Naive thymus-derived CD8-positive, alpha-beta T cell (primary cell): ENCODE measurements around the gene ANKRD22. TPM values are rescaled to one million over a fixed set of nuclear protein-coding genes. Genes with fewer than 3 reads are reported as not detected.
A peak's percentile ranks its signal among the peaks of the same experiment; 100 is the strongest.

ENCODE experiments used
- ATAC-seq, 2 donors: fragments of 150-1000 bp; cut with Tn5 transposase in 1 of 2; sonication (Bioruptor Pico), chemical (Tn5 transposase) in 1 of 2; 1 replicate in 1 of 2; 2 replicates in 1 of 2; pipeline ENCODE4 v1.10.0; 2021; ENCODE audit warnings: mild to moderate bottlenecking in 2 of 2, moderate library complexity in 2 of 2
- POLR2A ChIA-PET: fragments of 350-600 bp; sonication (Branson Sonifier 250); formaldehyde crosslinking; loops from one replicate; lab custom pipeline; 2021; ENCODE audit warnings: antibody characterized with exemption; lab: Charles Lee
- DNase-seq, 10 donors: peaks; one replicate each; pipeline versions ENCODE4 v3.0.0 to v3.0.0-alpha.2; 2020 to 2022
- H3K27ac Mint-ChIP-seq, 10 donors: one replicate each; pipeline ENCODE4 v1.8.0; 2020 to 2022; ENCODE audit warnings: mild to moderate bottlenecking in 10 of 10, mixed read lengths in 10 of 10, moderate library complexity in 4 of 10, inconsistent platforms in 1 of 10
- H3K27me3 Mint-ChIP-seq, 5 donors: one replicate each; pipeline ENCODE4 v1.8.0; 2021 to 2022; ENCODE audit warnings: mixed read lengths in 5 of 5
- H3K36me3 Mint-ChIP-seq, 3 donors: one replicate each; pipeline ENCODE4 v1.8.0; 2020 to 2022; ENCODE audit warnings: mixed read lengths in 3 of 3, mild to moderate bottlenecking in 2 of 3, inconsistent platforms in 1 of 3
- H3K4me1 Mint-ChIP-seq, 4 donors: one replicate each; pipeline ENCODE4 v1.8.0; 2021 to 2022; ENCODE audit warnings: mixed read lengths in 4 of 4
- H3K4me3 Mint-ChIP-seq, 10 donors: one replicate each; pipeline ENCODE4 v1.8.0; 2020 to 2022; ENCODE audit warnings: mild to moderate bottlenecking in 10 of 10, mixed read lengths in 10 of 10, moderate library complexity in 6 of 10, inconsistent platforms in 1 of 10
- H3K9me3 Mint-ChIP-seq, 9 donors: one replicate each; pipeline ENCODE4 v1.8.0; 2020 to 2022; ENCODE audit warnings: mixed read lengths in 9 of 9, mild to moderate bottlenecking in 3 of 9, inconsistent platforms in 1 of 9, moderate library complexity in 1 of 9
- polyA plus RNA-seq, 3 donors: library from polyadenylated mRNA; unstranded; fragments of 300-500 nt; fragmentation: Illumina TruSeq; gene quantifications; one replicate each; pipeline ENCODE4 v1.2.3, GENCODE V29; 2021
- total RNA-seq, 8 experiments: library from RNA in 2 of 8; stranded (reverse) in 2 of 8; gene quantifications; one replicate each; pipeline ENCODE4 v1.2.3 and lab custom pipeline; 2021 to 2026

The ANKRD22 gene
- total and polyA plus RNA-seq, 5 experiments from 2014 or later = 0.23 to 0.63 (median 0.34) TPM; not detected in 1

GRCh38 chr10:88804083-88804812, 47.4 kb downstream of the ANKRD22 start:
- DNase-seq (no peak), ATAC-seq (no peak)
- H3K4me3 Mint-ChIP-seq = no peak overlapping the region
- no peaks in the 10 kb centered on the region for H3K9me3 Mint-ChIP-seq
- H3K4me1 Mint-ChIP-seq = no peaks in the 10 kb centered on the region
- H3K36me3 Mint-ChIP-seq = no peaks in the 10 kb centered on the region
- POLR2A ChIA-PET = interaction anchor here (0.7 kb wide), 1 partner anchor 222 kb away, joined by 3 read pairs; no protein-coding TSS in a partner anchor
- H3K27me3 Mint-ChIP-seq = peaks cover 0 to 4% (median 0%) of the 10 kb centered on the region in 5 donors
- no peak overlapping the region for H3K27ac Mint-ChIP-seq

- Mint-ChIP-seq H3K9me3 (no peaks in the 10 kb centered on the region), H3K4me1 (no peaks in the 10 kb centered on the region), H3K27ac (no peak overlapping the region), H3K27me3 (peaks cover 0 to 4% (median 0%) of the 10 kb centered on the region in 5 donors), H3K4me3 (no peak overlapping the region), H3K36me3 (no peaks in the 10 kb centered on the region)
- POLR2A ChIA-PET = no interaction called here
- DNase-seq (no peak), ATAC-seq (no peak)
These were observed 48.0 kb downstream of the ANKRD22 start for GRCh38 chr10:88803641-88804040.

- H3K27me3 Mint-ChIP-seq = peaks cover 0 to 4% (median 0%) of the 10 kb centered on the region in 5 donors
- H3K9me3 Mint-ChIP-seq = no peaks in the 10 kb centered on the region
- H3K36me3 Mint-ChIP-seq = no peaks in the 10 kb centered on the region
- no peaks in the 10 kb centered on the region for H3K4me1 Mint-ChIP-seq
- H3K27ac Mint-ChIP-seq = no peak within 1 kb of the TSS
- POLR2A ChIA-PET = no interaction called here
- DNase-seq (no peak), ATAC-seq (no peak)
- no peak within 1 kb of the TSS for H3K4me3 Mint-ChIP-seq
These were observed 48.9 kb downstream of the ANKRD22 start, which contains the start of gene LIPM for GRCh38 chr10:88802523-88803285. TSS of gene LIPM (plus strand) at chr10:88802730. CDS start at chr10:88802897, 167 bp downstream.

- Mint-ChIP-seq H3K9me3 (no peaks in the 10 kb centered on the region), H3K27me3 (peaks cover 0 to 4% (median 0%) of the 10 kb centered on the region in 5 donors), H3K4me1 (no peaks in the 10 kb centered on the region), H3K4me3 (no peak overlapping the region), H3K27ac (no peak overlapping the region), H3K36me3 (no peaks in the 10 kb centered on the region)
- DNase-seq (no peak), ATAC-seq (no peak)
- POLR2A ChIA-PET = no interaction called here
These were observed 51.2 kb downstream of the ANKRD22 start for GRCh38 chr10:88800152-88801125.

- Mint-ChIP-seq H3K4me1 (peaks cover 0 to 23% (median 8%) of the 10 kb centered on the region in 4 donors), H3K9me3 (no peaks in the 10 kb centered on the region), H3K4me3 (no peak overlapping the region), H3K27ac (no peak overlapping the region), H3K36me3 (no peaks in the 10 kb centered on the region), H3K27me3 (no peaks in the 10 kb centered on the region)
- DNase-seq = no peak
- POLR2A ChIA-PET = no interaction called here
- no peak for ATAC-seq
These were observed 56.9 kb downstream of the ANKRD22 start for GRCh38 chr10:88794731-88795130.

GRCh38 chr10:88793712-88794299, 57.8 kb downstream of the ANKRD22 start:
- H3K4me1 Mint-ChIP-seq = peaks cover 0 to 23% (median 8%) of the 10 kb centered on the region in 4 donors
- H3K36me3 Mint-ChIP-seq = no peaks in the 10 kb centered on the region
- H3K9me3 Mint-ChIP-seq = no peaks in the 10 kb centered on the region
- H3K4me3 Mint-ChIP-seq = no peak overlapping the region
- DNase-seq = peak in 1 of 10 donors; percentile 15
- ATAC-seq = peak in 1 of 2 donors; percentile 57
- no peak overlapping the region for H3K27ac Mint-ChIP-seq
- POLR2A ChIA-PET = no interaction called here
- no peaks in the 10 kb centered on the region for H3K27me3 Mint-ChIP-seq

- Mint-ChIP-seq H3K36me3 (no peaks in the 10 kb centered on the region), H3K4me1 (peaks cover 0 to 23% (median 8%) of the 10 kb centered on the region in 4 donors), H3K9me3 (no peaks in the 10 kb centered on the region), H3K27ac (no peak overlapping the region), H3K27me3 (no peaks in the 10 kb centered on the region), H3K4me3 (peak overlapping the region in 1 of 10 donors; percentile 5)
- no peak for ATAC-seq
- POLR2A ChIA-PET = no interaction called here
- peak in 1 of 10 donors; percentile 5 for DNase-seq
These were observed 59.0 kb downstream of the ANKRD22 start for GRCh38 chr10:88792661-88793060.

GRCh38 chr10:88791924-88792323, 59.7 kb downstream of the ANKRD22 start:
- H3K4me3 Mint-ChIP-seq = no peak overlapping the region
- no peaks in the 10 kb centered on the region for H3K27me3 Mint-ChIP-seq
- peak in 1 of 10 donors; percentile 1 for DNase-seq
- ATAC-seq = no peak
- POLR2A ChIA-PET = no interaction called here
- H3K36me3 Mint-ChIP-seq = no peaks in the 10 kb centered on the region
- peaks cover 0 to 23% (median 8%) of the 10 kb centered on the region in 4 donors for H3K4me1 Mint-ChIP-seq
- no peaks in the 10 kb centered on the region for H3K9me3 Mint-ChIP-seq
- no peak overlapping the region for H3K27ac Mint-ChIP-seq

GRCh38 chr10:88788924-88789323, 62.7 kb downstream of the ANKRD22 start:
- POLR2A ChIA-PET = no interaction called here
- H3K4me3 Mint-ChIP-seq = no peak overlapping the region
- no peaks in the 10 kb centered on the region for H3K27me3 Mint-ChIP-seq
- ATAC-seq (no peak), DNase-seq (no peak)
- no peaks in the 10 kb centered on the region for H3K9me3 Mint-ChIP-seq
- no peak overlapping the region for H3K27ac Mint-ChIP-seq
- H3K4me1 Mint-ChIP-seq = peaks cover 0 to 19% (median 6%) of the 10 kb centered on the region in 4 donors
- H3K36me3 Mint-ChIP-seq = no peaks in the 10 kb centered on the region

GRCh38 chr10:88787463-88787862, 64.2 kb downstream of the ANKRD22 start:
- POLR2A ChIA-PET = no interaction called here
- H3K4me3 Mint-ChIP-seq = no peak overlapping the region
- peaks cover 0 to 1% (median 0%) of the 10 kb centered on the region in 5 donors for H3K27me3 Mint-ChIP-seq
- H3K9me3 Mint-ChIP-seq = no peaks in the 10 kb centered on the region
- H3K36me3 Mint-ChIP-seq = no peaks in the 10 kb centered on the region
- no peak overlapping the region for H3K27ac Mint-ChIP-seq
- no peak for ATAC-seq
- H3K4me1 Mint-ChIP-seq = peaks cover 0 to 8% (median 0%) of the 10 kb centered on the region in 4 donors
- DNase-seq = no peak

GRCh38 chr10:88786032-88786770, 65.4 kb downstream of the ANKRD22 start:
- POLR2A ChIA-PET = no interaction called here
- no peak overlapping the region for H3K4me3 Mint-ChIP-seq
- peaks cover 0 to 3% (median 0%) of the 10 kb centered on the region in 5 donors for H3K27me3 Mint-ChIP-seq
- H3K4me1 Mint-ChIP-seq = peaks cover 0 to 3% (median 0%) of the 10 kb centered on the region in 4 donors
- no peak for DNase-seq
- no peak for ATAC-seq
- H3K36me3 Mint-ChIP-seq = no peaks in the 10 kb centered on the region
- no peak overlapping the region for H3K27ac Mint-ChIP-seq
- H3K9me3 Mint-ChIP-seq = no peaks in the 10 kb centered on the region
